ENCODE results near the gene TRAPPC2L. TPM values are rescaled to one million over a fixed set of nuclear protein-coding genes. Genes with fewer than 3 reads are reported as not detected.
A peak's percentile ranks its signal among the peaks of the same experiment; 100 is the strongest.

The TRAPPC2L gene, protein sequence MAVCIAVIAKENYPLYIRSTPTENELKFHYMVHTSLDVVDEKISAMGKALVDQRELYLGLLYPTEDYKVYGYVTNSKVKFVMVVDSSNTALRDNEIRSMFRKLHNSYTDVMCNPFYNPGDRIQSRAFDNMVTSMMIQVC
- polyA plus RNA-seq (2012; ENCODE audit: insufficient read depth, insufficient read length, low read depth), result 252 TPM

DNA sequence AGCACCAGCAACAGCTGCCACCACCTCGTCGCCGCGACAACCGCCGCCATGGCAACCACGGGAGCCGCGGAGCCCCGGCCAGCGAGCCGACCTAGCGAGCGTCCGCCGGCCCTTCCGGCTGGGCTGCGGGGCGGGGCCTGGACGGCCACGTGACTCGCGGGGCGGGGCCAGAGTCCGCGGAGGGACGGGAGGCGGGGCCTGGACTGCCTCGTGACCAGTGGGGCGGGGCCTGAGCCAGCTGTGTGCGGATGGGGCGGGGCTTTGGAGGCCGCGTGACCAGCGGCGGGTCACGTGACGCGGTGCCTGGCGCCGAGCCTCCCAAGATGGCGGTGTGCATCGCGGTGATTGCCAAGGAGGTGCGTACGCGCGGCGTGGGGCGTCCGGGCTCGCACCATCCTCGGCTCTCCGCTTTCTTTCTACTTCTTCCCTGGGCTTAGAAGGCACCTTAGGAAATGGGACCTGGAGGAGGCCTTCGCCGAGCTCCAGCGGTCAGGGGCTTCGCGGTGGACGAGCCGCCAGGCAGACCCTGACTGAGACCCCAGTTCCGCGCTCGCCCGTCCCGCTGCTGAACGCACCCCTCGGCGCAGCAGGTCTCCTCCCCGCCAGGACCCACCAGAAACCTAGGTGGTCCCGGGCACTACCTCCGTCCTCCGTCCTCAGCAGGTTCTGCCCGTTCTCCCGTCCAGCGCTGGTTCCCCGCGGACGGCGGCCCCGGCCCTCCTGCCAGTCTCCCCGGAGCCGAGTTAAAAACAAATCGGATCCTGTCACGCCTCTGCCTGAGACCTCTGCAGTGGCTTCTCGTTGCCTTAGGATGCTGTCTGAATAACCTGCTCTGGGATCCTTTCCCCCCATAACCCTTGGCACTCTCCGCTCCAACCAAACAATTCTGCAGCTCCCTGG lies at the start of gene TRAPPC2L, which contains the start of gene GALNS:
Gene TRAPPC2L (plus strand): TSS at position 300 of the 900 bp plus-strand sequence. CDS start 24 bp downstream, at position 324.
Gene GALNS (minus strand): TSS at position 120 of the 900 bp plus-strand sequence. CDS start 70 bp downstream, at position 50.
- H3K9me3 ChIP-seq, result no peaks in the 10 kb centered on the region

DNA sequence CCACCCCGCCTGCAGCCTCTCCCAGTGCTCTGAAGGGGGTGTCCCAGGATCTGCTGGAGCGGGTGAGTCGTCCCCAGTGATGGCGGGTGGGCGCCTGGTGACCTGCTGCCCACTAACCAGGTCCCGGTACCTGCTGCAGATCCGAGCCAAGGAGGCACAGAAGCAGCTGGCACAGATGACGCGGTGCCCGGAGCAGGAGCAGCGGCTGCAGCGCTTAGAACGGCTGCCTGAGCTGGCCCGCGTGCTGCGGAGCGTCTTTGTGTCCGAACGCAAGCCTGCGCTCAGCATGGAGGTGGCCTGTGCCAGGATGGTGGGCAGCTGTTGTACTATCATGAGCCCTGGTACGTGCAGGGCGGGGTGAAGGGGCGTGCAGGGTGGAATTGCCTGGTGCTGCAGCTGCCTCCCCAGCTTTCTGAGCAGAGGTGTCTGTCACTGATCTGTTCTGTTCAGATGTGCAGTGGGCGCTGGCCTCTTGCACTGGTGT lies 49.7 kb upstream of the TRAPPC2L start:
- peaks cover 67% of the 10 kb centered on the region for H3K36me3 ChIP-seq
- peaks cover 3% of the 10 kb centered on the region; the same call in 1 of the 2 replicates for H3K9me3 ChIP-seq
- no peaks in the 10 kb centered on the region for H3K27me3 ChIP-seq
- H3K4me3 ChIP-seq (ENCODE audit: low read depth, low read length), result no peak overlapping the region
- DNase-seq, result no peak
- TF ChIP-seq, protein P1, sequence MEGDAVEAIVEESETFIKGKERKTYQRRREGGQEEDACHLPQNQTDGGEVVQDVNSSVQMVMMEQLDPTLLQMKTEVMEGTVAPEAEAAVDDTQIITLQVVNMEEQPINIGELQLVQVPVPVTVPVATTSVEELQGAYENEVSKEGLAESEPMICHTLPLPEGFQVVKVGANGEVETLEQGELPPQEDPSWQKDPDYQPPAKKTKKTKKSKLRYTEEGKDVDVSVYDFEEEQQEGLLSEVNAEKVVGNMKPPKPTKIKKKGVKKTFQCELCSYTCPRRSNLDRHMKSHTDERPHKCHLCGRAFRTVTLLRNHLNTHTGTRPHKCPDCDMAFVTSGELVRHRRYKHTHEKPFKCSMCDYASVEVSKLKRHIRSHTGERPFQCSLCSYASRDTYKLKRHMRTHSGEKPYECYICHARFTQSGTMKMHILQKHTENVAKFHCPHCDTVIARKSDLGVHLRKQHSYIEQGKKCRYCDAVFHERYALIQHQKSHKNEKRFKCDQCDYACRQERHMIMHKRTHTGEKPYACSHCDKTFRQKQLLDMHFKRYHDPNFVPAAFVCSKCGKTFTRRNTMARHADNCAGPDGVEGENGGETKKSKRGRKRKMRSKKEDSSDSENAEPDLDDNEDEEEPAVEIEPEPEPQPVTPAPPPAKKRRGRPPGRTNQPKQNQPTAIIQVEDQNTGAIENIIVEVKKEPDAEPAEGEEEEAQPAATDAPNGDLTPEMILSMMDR (IDR thresholded peaks at IDR 0.05; ENCODE audit: low read depth, low read length), result no peak
- peaks cover 9% of the 10 kb centered on the region for H3K4me1 ChIP-seq

More for the DNA sequence above, at the start of gene TRAPPC2L, which contains the start of gene GALNS:
- DNase-seq, result peak; percentile 99
- Histone ChIP-seq H3K4me3 (ENCODE audit: low read depth, low read length) (peak within 1 kb of the TSS; percentile 96), H3K4me1 (peaks cover 3% of the 10 kb centered on the region; the same call in 1 of the 2 replicates), H3K27me3 (no peaks in the 10 kb centered on the region), H3K36me3 (peaks cover 5% of the 10 kb centered on the region)
- TF ChIP-seq, protein P1 (IDR thresholded peaks at IDR 0.05; ENCODE audit: low read depth, low read length), result no peak

DNA sequence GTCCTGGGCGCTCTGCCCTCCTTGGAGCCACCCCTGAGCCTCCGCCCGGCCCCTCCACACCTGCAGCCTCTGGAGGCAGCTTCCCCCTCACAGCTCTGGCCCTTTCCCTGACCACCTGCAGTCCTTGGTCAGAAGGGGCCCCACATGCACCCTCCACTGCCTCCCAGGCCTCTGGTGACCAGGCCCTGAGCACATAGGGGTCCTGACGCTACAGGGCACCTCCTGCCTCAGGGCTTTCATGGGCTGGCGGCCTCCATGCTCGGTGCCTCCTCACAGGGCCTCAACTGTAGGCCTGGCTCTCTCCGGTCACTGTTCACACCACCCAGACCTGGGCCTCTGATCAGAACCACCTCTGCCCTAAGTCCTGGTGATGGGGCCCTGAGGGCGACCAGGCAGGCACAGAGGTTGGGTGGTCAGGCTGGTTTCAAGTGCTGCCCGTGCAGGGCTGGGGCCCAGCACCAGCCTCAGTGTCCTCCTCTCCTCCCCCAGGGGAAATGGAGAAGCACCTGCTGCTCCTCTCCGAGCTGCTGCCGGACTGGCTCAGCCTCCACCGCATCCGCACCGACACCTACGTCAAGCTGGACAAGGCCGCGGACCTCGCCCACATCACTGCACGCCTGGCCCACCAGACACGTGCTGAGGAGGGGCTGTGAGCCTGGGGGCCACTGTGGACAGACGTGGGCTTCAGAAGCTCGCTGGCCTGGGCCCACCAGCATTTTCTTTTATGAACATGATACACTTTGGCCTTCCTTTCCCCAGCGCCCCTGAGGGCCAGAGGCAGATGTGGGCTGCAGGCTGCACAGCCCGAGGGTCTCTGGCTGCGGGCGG lies 49.1 kb upstream of the TRAPPC2L start:
- H3K36me3 ChIP-seq, result peaks cover 67% of the 10 kb centered on the region
- H3K9me3 ChIP-seq, result peaks cover 5% of the 10 kb centered on the region; the same call in 1 of the 2 replicates
- no peak for DNase-seq
- H3K27me3 ChIP-seq, result no peaks in the 10 kb centered on the region
- peaks cover 9% of the 10 kb centered on the region for H3K4me1 ChIP-seq
- TF ChIP-seq, protein P1 (IDR thresholded peaks at IDR 0.05; ENCODE audit: low read depth, low read length), result no peak
- H3K4me3 ChIP-seq (ENCODE audit: low read depth, low read length), result no peak overlapping the region

DNA sequence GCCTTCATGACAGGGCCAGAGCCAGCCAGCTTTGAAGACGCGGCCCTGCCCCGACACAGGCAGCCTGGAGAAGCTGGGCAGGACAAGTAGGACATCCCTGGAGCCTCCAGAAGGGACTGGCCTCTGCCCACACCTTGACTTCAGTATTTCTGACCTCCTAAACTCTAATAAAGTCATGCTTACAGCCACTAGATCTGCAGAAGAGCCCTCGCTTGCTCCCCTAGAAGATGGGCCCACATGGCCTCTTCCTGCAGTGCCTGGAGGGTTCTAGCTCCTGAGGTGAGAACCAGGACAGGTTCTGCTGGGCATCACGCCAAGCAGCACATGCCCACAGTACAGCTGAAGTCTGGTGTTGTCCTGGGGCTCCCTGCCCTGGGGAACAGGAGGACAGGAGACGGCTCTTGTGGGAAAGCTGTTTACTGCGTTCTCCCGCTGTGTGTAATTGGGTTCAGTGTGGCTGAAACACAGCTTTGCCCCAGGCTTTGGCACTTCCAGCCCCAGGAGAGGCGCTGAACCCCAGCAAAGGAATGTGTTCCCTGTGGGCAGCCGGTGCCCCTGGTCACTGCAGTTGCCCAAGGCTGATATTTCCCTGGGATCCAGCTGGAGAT lies 47.8 kb upstream of the TRAPPC2L start:
- H3K27me3 ChIP-seq, result peaks cover 4% of the 10 kb centered on the region; the same call in 1 of the 2 replicates
- H3K4me1 ChIP-seq, result peaks cover 9% of the 10 kb centered on the region
- peak; percentile 61 for DNase-seq
- H3K9me3 ChIP-seq, result peaks cover 5% of the 10 kb centered on the region; the same call in 1 of the 2 replicates
- TF ChIP-seq, protein P1 (IDR thresholded peaks at IDR 0.05; ENCODE audit: low read depth, low read length), result no peak
- H3K36me3 ChIP-seq, result peaks cover 67% of the 10 kb centered on the region
- no peak overlapping the region for H3K4me3 ChIP-seq (ENCODE audit: low read depth, low read length)

DNA sequence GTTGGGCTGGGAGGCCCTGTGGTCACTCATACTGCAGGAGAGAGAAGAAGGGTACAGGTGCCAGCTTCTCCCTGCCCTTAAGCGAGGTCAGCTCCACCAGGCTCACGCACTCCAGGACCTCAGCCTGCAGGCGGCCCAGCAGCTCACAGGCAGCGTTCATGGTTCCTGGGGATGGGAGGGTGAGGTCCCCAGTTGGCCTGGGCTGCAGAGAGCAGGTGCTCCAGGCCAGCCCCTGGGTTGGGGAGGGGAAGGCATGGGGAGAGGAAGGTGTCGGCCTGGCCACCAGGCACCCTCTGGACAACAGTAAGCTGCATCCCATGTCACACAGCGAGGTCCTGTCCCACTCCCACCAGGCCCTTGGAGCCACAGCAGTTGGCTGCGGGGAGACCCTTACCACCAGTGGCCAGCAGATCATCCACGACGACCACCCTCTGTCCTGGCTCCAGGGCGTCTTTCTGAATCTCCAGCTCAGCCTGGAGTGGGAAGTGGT lies 47.2 kb upstream of the TRAPPC2L start:
- Histone ChIP-seq H3K4me1 (peaks cover 9% of the 10 kb centered on the region), H3K36me3 (peaks cover 62% of the 10 kb centered on the region), H3K27me3 (peaks cover 5% of the 10 kb centered on the region; the same call in 1 of the 2 replicates), H3K4me3 (ENCODE audit: low read depth, low read length) (no peak overlapping the region), H3K9me3 (peaks cover 5% of the 10 kb centered on the region; the same call in 1 of the 2 replicates)
- TF ChIP-seq, protein P1 (IDR thresholded peaks at IDR 0.05; ENCODE audit: low read depth, low read length), result no peak
- DNase-seq, result no peak
